Measurements from ENCODE around the gene EXOG. TPM values are rescaled to one million over a fixed set of nuclear protein-coding genes. Genes with fewer than 3 reads are reported as not detected.

Gene EXOG
- total RNA-seq, 1 experiment from 2014 or later = 13.7 TPM

- TF ChIP-seq HMGA2 (CRISPR knock-in tag; IDR thresholded peaks at IDR 0.05) (no peak), ZBTB21 (CRISPR knock-in tag; IDR thresholded peaks at IDR 0.05; ENCODE audit: borderline replicate concordance) (no peak), EMX1 (CRISPR knock-in tag; IDR thresholded peaks at IDR 0.05) (no peak), GTF2I (CRISPR knock-in tag; conservative IDR thresholded peaks at IDR 0.05) (no peak), NR3C1 (CRISPR knock-in tag; conservative IDR thresholded peaks at IDR 0.05; ENCODE audit: low read depth) (no peak), NR2C2 (CRISPR knock-in tag; IDR thresholded peaks at IDR 0.05) (no peak), TEAD1 (CRISPR knock-in tag; IDR thresholded peaks at IDR 0.05) (no peak)
- TF ChIP-seq, protein P1, sequence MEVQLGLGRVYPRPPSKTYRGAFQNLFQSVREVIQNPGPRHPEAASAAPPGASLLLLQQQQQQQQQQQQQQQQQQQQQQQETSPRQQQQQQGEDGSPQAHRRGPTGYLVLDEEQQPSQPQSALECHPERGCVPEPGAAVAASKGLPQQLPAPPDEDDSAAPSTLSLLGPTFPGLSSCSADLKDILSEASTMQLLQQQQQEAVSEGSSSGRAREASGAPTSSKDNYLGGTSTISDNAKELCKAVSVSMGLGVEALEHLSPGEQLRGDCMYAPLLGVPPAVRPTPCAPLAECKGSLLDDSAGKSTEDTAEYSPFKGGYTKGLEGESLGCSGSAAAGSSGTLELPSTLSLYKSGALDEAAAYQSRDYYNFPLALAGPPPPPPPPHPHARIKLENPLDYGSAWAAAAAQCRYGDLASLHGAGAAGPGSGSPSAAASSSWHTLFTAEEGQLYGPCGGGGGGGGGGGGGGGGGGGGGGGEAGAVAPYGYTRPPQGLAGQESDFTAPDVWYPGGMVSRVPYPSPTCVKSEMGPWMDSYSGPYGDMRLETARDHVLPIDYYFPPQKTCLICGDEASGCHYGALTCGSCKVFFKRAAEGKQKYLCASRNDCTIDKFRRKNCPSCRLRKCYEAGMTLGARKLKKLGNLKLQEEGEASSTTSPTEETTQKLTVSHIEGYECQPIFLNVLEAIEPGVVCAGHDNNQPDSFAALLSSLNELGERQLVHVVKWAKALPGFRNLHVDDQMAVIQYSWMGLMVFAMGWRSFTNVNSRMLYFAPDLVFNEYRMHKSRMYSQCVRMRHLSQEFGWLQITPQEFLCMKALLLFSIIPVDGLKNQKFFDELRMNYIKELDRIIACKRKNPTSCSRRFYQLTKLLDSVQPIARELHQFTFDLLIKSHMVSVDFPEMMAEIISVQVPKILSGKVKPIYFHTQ (CRISPR knock-in tag; IDR thresholded peaks at IDR 0.05) = no peak
- TF ChIP-seq, protein P2, sequence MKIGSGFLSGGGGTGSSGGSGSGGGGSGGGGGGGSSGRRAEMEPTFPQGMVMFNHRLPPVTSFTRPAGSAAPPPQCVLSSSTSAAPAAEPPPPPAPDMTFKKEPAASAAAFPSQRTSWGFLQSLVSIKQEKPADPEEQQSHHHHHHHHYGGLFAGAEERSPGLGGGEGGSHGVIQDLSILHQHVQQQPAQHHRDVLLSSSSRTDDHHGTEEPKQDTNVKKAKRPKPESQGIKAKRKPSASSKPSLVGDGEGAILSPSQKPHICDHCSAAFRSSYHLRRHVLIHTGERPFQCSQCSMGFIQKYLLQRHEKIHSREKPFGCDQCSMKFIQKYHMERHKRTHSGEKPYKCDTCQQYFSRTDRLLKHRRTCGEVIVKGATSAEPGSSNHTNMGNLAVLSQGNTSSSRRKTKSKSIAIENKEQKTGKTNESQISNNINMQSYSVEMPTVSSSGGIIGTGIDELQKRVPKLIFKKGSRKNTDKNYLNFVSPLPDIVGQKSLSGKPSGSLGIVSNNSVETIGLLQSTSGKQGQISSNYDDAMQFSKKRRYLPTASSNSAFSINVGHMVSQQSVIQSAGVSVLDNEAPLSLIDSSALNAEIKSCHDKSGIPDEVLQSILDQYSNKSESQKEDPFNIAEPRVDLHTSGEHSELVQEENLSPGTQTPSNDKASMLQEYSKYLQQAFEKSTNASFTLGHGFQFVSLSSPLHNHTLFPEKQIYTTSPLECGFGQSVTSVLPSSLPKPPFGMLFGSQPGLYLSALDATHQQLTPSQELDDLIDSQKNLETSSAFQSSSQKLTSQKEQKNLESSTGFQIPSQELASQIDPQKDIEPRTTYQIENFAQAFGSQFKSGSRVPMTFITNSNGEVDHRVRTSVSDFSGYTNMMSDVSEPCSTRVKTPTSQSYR (CRISPR knock-in tag; IDR thresholded peaks at IDR 0.05) = no peak
These were observed 36.4 kb downstream of the EXOG start (continued) for GRCh38 chr3:38532529-38532928.

- Mint-ChIP-seq H3K27ac (no peak overlapping the region), H3K27me3 (ENCODE audit: low read depth) (peaks cover 3% of the 10 kb centered on the region; the same call in 1 of the 2 replicates), H3K4me1 (peaks cover 34% of the 10 kb centered on the region), H3K4me3 (no peak overlapping the region), H3K9me3 (peaks cover 21% of the 10 kb centered on the region), H3K36me3 (peaks cover 20% of the 10 kb centered on the region)
- ATAC-seq = no peak
- DNase-seq (ENCODE audit: low spot score) = no peak
- POLR2A ChIA-PET = no interaction called here
- CTCF ChIA-PET = interaction anchor here (1.0 to 1.2 kb wide), 2 partner anchors 91 to 122 kb away, joined by 3 to 4 read pairs; no protein-coding TSS in a partner anchor
- TF ChIP-seq ATF6 (CRISPR knock-in tag; IDR thresholded peaks at IDR 0.05) (no peak), ZNF396 (CRISPR knock-in tag; IDR thresholded peaks at IDR 0.05; ENCODE audit: borderline replicate concordance) (no peak), MLX (CRISPR knock-in tag; IDR thresholded peaks at IDR 0.05) (no peak), ZNF416 (CRISPR knock-in tag; IDR thresholded peaks at IDR 0.05) (no peak), ZNF512 (CRISPR knock-in tag; IDR thresholded peaks at IDR 0.05; ENCODE audit: borderline replicate concordance) (no peak), JUN (CRISPR knock-in tag; IDR thresholded peaks at IDR 0.05) (no peak)
- TF ChIP-seq, protein P3, sequence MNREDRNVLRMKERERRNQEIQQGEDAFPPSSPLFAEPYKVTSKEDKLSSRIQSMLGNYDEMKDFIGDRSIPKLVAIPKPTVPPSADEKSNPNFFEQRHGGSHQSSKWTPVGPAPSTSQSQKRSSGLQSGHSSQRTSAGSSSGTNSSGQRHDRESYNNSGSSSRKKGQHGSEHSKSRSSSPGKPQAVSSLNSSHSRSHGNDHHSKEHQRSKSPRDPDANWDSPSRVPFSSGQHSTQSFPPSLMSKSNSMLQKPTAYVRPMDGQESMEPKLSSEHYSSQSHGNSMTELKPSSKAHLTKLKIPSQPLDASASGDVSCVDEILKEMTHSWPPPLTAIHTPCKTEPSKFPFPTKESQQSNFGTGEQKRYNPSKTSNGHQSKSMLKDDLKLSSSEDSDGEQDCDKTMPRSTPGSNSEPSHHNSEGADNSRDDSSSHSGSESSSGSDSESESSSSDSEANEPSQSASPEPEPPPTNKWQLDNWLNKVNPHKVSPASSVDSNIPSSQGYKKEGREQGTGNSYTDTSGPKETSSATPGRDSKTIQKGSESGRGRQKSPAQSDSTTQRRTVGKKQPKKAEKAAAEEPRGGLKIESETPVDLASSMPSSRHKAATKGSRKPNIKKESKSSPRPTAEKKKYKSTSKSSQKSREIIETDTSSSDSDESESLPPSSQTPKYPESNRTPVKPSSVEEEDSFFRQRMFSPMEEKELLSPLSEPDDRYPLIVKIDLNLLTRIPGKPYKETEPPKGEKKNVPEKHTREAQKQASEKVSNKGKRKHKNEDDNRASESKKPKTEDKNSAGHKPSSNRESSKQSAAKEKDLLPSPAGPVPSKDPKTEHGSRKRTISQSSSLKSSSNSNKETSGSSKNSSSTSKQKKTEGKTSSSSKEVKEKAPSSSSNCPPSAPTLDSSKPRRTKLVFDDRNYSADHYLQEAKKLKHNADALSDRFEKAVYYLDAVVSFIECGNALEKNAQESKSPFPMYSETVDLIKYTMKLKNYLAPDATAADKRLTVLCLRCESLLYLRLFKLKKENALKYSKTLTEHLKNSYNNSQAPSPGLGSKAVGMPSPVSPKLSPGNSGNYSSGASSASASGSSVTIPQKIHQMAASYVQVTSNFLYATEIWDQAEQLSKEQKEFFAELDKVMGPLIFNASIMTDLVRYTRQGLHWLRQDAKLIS (CRISPR knock-in tag; IDR thresholded peaks at IDR 0.05; ENCODE audit: borderline replicate concordance) = no peak
- TF ChIP-seq, protein P4, sequence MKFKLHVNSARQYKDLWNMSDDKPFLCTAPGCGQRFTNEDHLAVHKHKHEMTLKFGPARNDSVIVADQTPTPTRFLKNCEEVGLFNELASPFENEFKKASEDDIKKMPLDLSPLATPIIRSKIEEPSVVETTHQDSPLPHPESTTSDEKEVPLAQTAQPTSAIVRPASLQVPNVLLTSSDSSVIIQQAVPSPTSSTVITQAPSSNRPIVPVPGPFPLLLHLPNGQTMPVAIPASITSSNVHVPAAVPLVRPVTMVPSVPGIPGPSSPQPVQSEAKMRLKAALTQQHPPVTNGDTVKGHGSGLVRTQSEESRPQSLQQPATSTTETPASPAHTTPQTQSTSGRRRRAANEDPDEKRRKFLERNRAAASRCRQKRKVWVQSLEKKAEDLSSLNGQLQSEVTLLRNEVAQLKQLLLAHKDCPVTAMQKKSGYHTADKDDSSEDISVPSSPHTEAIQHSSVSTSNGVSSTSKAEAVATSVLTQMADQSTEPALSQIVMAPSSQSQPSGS (CRISPR knock-in tag; IDR thresholded peaks at IDR 0.05; ENCODE audit: borderline replicate concordance, low read depth) = no peak
- TF ChIP-seq, protein P5, sequence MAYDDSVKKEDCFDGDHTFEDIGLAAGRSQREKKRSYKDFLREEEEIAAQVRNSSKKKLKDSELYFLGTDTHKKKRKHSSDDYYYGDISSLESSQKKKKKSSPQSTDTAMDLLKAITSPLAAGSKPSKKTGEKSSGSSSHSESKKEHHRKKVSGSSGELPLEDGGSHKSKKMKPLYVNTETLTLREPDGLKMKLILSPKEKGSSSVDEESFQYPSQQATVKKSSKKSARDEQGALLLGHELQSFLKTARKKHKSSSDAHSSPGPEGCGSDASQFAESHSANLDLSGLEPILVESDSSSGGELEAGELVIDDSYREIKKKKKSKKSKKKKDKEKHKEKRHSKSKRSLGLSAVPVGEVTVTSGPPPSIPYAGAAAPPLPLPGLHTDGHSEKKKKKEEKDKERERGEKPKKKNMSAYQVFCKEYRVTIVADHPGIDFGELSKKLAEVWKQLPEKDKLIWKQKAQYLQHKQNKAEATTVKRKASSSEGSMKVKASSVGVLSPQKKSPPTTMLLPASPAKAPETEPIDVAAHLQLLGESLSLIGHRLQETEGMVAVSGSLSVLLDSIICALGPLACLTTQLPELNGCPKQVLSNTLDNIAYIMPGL (CRISPR knock-in tag; IDR thresholded peaks at IDR 0.05) = no peak
These were observed 37.3 kb downstream of the EXOG start for GRCh38 chr3:38533285-38533976.

All from WTC11 (cell line).